Thyroid gland (tissue), 4 donors: ENCODE measurements around the gene RBM5. TPM values are rescaled to one million over a fixed set of nuclear protein-coding genes. Genes with fewer than 3 reads are reported as not detected.

Experiments used
- DNase-seq, 2 donors: peaks; one replicate each; pipeline ENCODE4 v3.0.0-alpha.2; 2019
- H3K27ac ChIP-seq, 3 donors: fragments of 200-600 bp; sonication (generic); 1 replicate in 2 of 3; 2 replicates in 1 of 3; pipeline ENCODE4 v1.5.1; 2016 to 2019; ENCODE audit warnings: mild to moderate bottlenecking in 1 of 3, moderate library complexity in 1 of 3
- H3K27me3 ChIP-seq: fragments of 200-600 bp; sonication (generic); one replicate; pipeline ENCODE4 v1.5.1; 2019
- H3K36me3 ChIP-seq, 2 donors: fragments of 200-600 bp; sonication (generic); one replicate each; pipeline ENCODE4 v1.5.1; 2016 to 2019
- H3K4me1 ChIP-seq, 2 donors: fragments of 200-600 bp; sonication (generic); one replicate each; pipeline ENCODE4 v1.5.1; 2017 to 2019
- H3K4me3 ChIP-seq, 3 donors: fragments of 200-600 bp; sonication (generic); replicated peaks in 1 of 3; 1 replicate in 2 of 3; 2 replicates in 1 of 3; pipeline ENCODE4 v1.5.1; 2016; ENCODE audit warnings: mild to moderate bottlenecking in 1 of 3
- H3K9me3 ChIP-seq: fragments of 200-600 bp; sonication (generic); one replicate; pipeline ENCODE4 v1.5.1; 2017
- CTCF ChIP-seq, 6 experiments: fragments of 200-600 bp in 3 of 6; fragments of 450-650 bp in 3 of 6; sonication (generic) in 3 of 6; IDR thresholded peaks; one replicate each; pipeline ENCODE4 v1.5.1; 2016 to 2019; ENCODE audit warnings: antibody characterized with exemption in 6 of 6, mild to moderate bottlenecking in 2 of 6, inconsistent platforms in 1 of 6, moderate library complexity in 1 of 6
- POLR2A ChIP-seq, 2 donors: fragments of 450-650 bp; IDR thresholded peaks; one replicate each; pipeline ENCODE4 v1.6.1; 2017; ENCODE audit warnings: antibody characterized with exemption in 2 of 2, mild to moderate bottlenecking in 2 of 2, moderate library complexity in 1 of 2
- WGBS, 2 donors: methylation state at CpG; one replicate each; pipeline ENCODE4 v1.1.5; 2017; 5-methylcytosine and 5-hydroxymethylcytosine counted together
- intact Hi-C: fragments of 100-400 bp; cut with DNase I; formaldehyde crosslinking; loops from one replicate; pipeline ENCODE4 v1.15.1; 2023
- total RNA-seq, 4 donors: library from RNA; depleted of rRNA; stranded (reverse); fragments of >200 nt; gene quantifications; one replicate each; pipeline ENCODE4 v1.2.3, GENCODE V29; 2016

The RBM5 gene
- total RNA-seq, 4 donors from 2014 or later = 230 to 337 (median 268) TPM

- 54 to 69% methylated on average over 2 of the region's 2 CpGs for whole genome bisulfite sequencing, 2 donors
- no peaks in the 10 kb centered on the region for H3K36me3 ChIP-seq
Measured at GRCh38 chr3:50134367-50134766, 45.6 kb downstream of the RBM5 start.

DNA sequence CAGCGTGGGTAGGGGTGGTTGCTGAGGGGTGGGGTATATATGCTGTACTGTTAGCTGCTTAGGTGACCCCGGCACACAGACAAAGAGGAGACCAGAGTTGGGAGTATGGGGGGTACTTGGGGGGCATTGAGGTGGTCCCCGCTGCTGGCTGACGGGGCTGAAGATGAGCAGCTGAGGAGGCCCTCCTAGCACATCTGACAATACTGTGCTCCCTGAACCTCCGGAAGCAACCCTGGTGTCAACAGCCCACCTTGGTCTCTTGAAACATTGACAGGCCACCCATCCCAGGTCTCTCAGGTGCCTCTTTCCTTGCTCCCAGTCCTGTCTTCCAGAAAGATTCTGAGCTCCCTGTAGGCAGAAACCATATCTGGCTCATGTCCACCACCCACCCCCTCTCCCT is 47.2 kb downstream of the RBM5 start:
- TF ChIP-seq CTCF (IDR thresholded peaks at IDR 0.05) (no peak), POLR2A (IDR thresholded peaks at IDR 0.05) (no peak)
- Histone ChIP-seq H3K4me1 (peaks cover 35 to 50% of the 10 kb centered on the region in 2 donors), H3K4me3 (no peak overlapping the region), H3K27me3 (no peaks in the 10 kb centered on the region), H3K9me3 (no peaks in the 10 kb centered on the region), H3K36me3 (no peaks in the 10 kb centered on the region), H3K27ac (peak overlapping the region; percentile 85 to 99 (median 90))
- intact Hi-C loops = no loop called here
- WGBS, 2 donors = 100% methylated on average over 4 to 5 of the region's 5 CpGs
- DNase-seq = no peak

More at GRCh38 chr3:50134367-50134766, 45.6 kb downstream of the RBM5 start:
- no peak overlapping the region for H3K27ac ChIP-seq
- H3K9me3 ChIP-seq = no peaks in the 10 kb centered on the region
- intact Hi-C loops = no loop called here
- TF ChIP-seq CTCF (IDR thresholded peaks at IDR 0.05) (no peak), POLR2A (IDR thresholded peaks at IDR 0.05) (no peak)
- H3K27me3 ChIP-seq = no peaks in the 10 kb centered on the region
- H3K4me1 ChIP-seq = peaks cover 32 to 40% of the 10 kb centered on the region in 2 donors
- no peak overlapping the region for H3K4me3 ChIP-seq
- no peak for DNase-seq

DNA sequence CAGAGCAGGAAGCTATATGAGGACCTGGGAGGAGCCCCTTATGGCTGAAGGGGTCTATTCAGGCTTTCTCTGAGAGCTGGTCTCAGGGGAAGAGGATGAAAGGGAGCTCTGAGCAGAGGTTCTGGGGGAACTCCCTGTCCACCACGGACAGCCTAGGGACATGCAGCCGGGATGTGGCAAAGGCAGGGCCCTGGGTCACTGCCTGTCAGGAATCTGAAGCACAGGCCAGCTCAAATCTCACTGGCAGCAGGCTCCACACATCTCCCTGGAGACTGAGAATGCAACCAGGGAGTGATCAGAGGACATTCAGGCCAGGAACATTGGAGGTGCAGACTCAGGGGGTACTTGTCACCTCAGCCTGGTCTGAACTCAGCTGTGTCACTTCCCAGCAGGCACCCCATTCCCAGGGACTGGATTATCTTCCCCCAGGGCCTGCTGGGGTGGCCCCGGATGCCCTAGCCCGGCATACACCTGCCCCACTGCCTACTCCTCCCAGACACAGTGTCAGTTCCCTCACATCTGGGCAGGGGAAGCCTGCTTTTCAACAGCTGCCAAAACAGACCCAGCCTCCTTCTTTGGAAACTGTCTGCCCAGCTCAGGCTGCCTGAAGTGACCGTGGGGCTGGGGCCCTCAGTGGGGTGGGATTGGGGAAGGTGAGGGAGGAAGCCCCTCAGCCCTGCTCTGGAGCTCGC is 48.1 kb downstream of the RBM5 start:
- DNase-seq = peak; percentile 93 to 95
- H3K36me3 ChIP-seq = no peaks in the 10 kb centered on the region
- no peak overlapping the region for H3K4me3 ChIP-seq
- TF ChIP-seq CTCF (IDR thresholded peaks at IDR 0.05) (no peak), POLR2A (IDR thresholded peaks at IDR 0.05) (peak in 1 of 2 donors; percentile 62)
- no peaks in the 10 kb centered on the region for H3K27me3 ChIP-seq
- WGBS, 2 donors = 41 to 43% methylated on average over 4 to 5 of the region's 6 CpGs
- peaks cover 35 to 50% of the 10 kb centered on the region in 2 donors for H3K4me1 ChIP-seq
- intact Hi-C loops = no loop called here
- H3K27ac ChIP-seq = peak overlapping the region; percentile 85 to 99 (median 90)
- H3K9me3 ChIP-seq = no peaks in the 10 kb centered on the region

GRCh38 chr3:50137531-50137930 is 48.8 kb downstream of the RBM5 start:
- Histone ChIP-seq H3K4me3 (no peak overlapping the region), H3K4me1 (peaks cover 35 to 50% of the 10 kb centered on the region in 2 donors), H3K27me3 (no peaks in the 10 kb centered on the region), H3K9me3 (no peaks in the 10 kb centered on the region), H3K36me3 (no peaks in the 10 kb centered on the region), H3K27ac (peak overlapping the region; percentile 85 to 99 (median 90))
- intact Hi-C loops = no loop called here
- DNase-seq = no peak
- TF ChIP-seq POLR2A (IDR thresholded peaks at IDR 0.05) = no peak
- no peak for TF ChIP-seq CTCF (IDR thresholded peaks at IDR 0.05)
- WGBS, 2 donors = 82 to 91% methylated on average over 3 to 6 of the region's 6 CpGs
